Endothelial cell of umbilical vein (primary cell): ENCODE results near the gene CBX5. TPM values are rescaled to one million over a fixed set of nuclear protein-coding genes. Genes with fewer than 3 reads are reported as not detected.

ENCODE experiments used
- BruUV-seq: library from RNA; stranded (reverse); fragments of 400-500 nt; replicated peaks from 2 replicates; lab custom pipeline; 2021; lab: Mats Ljungman, UMichigan
- CTCF ChIA-PET: fragments of 300-600, 350-600 bp; sonication (Branson Sonifier 250); formaldehyde crosslinking; loops from one replicate; lab custom pipeline; 2021; ENCODE audit warnings: antibody characterized with exemption, inconsistent platforms; lab: Charles Lee
- POLR2A ChIA-PET: fragments of 300-600, 350-600 bp; sonication (Branson Sonifier 250); formaldehyde crosslinking; loops from one replicate; lab custom pipeline; 2021; ENCODE audit warnings: antibody characterized with exemption, inconsistent platforms; lab: Charles Lee
- DNase-seq: peaks from one replicate; pipeline ENCODE4 v3.0.0-alpha.2; 2011; ENCODE audit warnings: low read depth, low spot score
- FAIRE-seq: peaks from 2 replicates; lab custom pipeline; 2011; peaks lifted over from hg19 to GRCh38; lab: Jason Lieb, UNC
- H2AFZ ChIP-seq: 2 replicates; pipeline ENCODE4 v1.6.0; 2012; ENCODE audit warnings: low read depth, low read length, control low read depth, inconsistent platforms
- H3K27ac ChIP-seq: 2 replicates; pipeline ENCODE4 v1.5.1; 2011; ENCODE audit warnings: low read depth, mild to moderate bottlenecking, control low read depth, low read length, moderate library complexity; ENCODE audit not compliant: insufficient read depth
- H3K27me3 ChIP-seq, 2 experiments: 2 replicates each; pipeline versions ENCODE4 v1.6.0 to v1.6.1; 2011; ENCODE audit warnings: low read length in 2 of 2, mixed read lengths in 1 of 2; ENCODE audit not compliant: control insufficient read depth in 2 of 2, insufficient read depth in 2 of 2
- H3K36me3 ChIP-seq, 2 experiments: 2 replicates in 1 of 2; 3 replicates in 1 of 2; pipeline ENCODE4 v1.5.1; 2011; ENCODE audit warnings: low read length in 2 of 2, mild to moderate bottlenecking in 1 of 2, moderate library complexity in 1 of 2; ENCODE audit not compliant: control insufficient read depth in 2 of 2, insufficient read depth in 2 of 2; ENCODE audit errors: extremely low read depth in 1 of 2
- H3K4me1 ChIP-seq: 3 replicates; pipeline ENCODE4 v1.5.1; 2011; ENCODE audit warnings: mild to moderate bottlenecking, low read length; ENCODE audit not compliant: control insufficient read depth, insufficient read depth; ENCODE audit errors: extremely low read depth
- H3K4me2 ChIP-seq: 2 replicates; pipeline ENCODE4 v1.6.1; 2011; ENCODE audit warnings: low read length, control low read depth, mixed read lengths; ENCODE audit not compliant: insufficient read depth
- H3K4me3 ChIP-seq, 3 experiments: fragments of 200-600 bp in 1 of 3; sonication (generic), shearing (Covaris generic) in 1 of 3; replicated peaks in 1 of 3; 2 replicates each; pipeline ENCODE4 v1.5.1; 2011 to 2016; ENCODE audit warnings: control low read depth in 3 of 3, low read length in 3 of 3, mild to moderate bottlenecking in 2 of 3, inconsistent platforms in 1 of 3, low read depth in 1 of 3, moderate library complexity in 1 of 3; ENCODE audit not compliant: insufficient read depth in 1 of 3
- H3K79me2 ChIP-seq: 2 replicates; pipeline ENCODE4 v1.6.0; 2012; ENCODE audit warnings: low read length, inconsistent platforms; ENCODE audit not compliant: control insufficient read depth, insufficient read depth
- H3K9ac ChIP-seq: replicated peaks from 2 replicates; pipeline ENCODE3; 2011; ENCODE audit warnings: low read length, control low read depth; ENCODE audit not compliant: insufficient read depth; ENCODE audit errors: extremely low read depth
- H3K9me1 ChIP-seq: replicated peaks from 3 replicates; pipeline ENCODE4 v1.6.0; 2011; ENCODE audit warnings: mild to moderate bottlenecking, low read length; ENCODE audit not compliant: control insufficient read depth, insufficient read depth; ENCODE audit errors: extremely low read depth
- H3K9me3 ChIP-seq: replicated peaks from 2 replicates; pipeline ENCODE4 v1.5.1; 2012; ENCODE audit warnings: low read length, inconsistent platforms; ENCODE audit not compliant: control insufficient read depth, insufficient read depth
- H4K20me1 ChIP-seq: replicated peaks from 2 replicates; pipeline ENCODE3; 2011; ENCODE audit warnings: mild to moderate bottlenecking, low read length; ENCODE audit not compliant: control insufficient read depth, insufficient read depth; ENCODE audit errors: extremely low read depth
- CTCF ChIP-seq, 2 donors: IDR thresholded peaks; 1 replicate in 1 of 2; 2 replicates in 1 of 2; pipeline ENCODE4 v1.5.1; 2011; ENCODE audit warnings: low read length in 2 of 2, mild to moderate bottlenecking in 2 of 2, moderate library complexity in 2 of 2, control low read depth in 1 of 2, inconsistent platforms in 1 of 2, low read depth in 1 of 2; ENCODE audit not compliant: insufficient read depth in 1 of 2; ENCODE audit errors: extremely low read depth in 1 of 2
- EZH2 ChIP-seq: IDR thresholded peaks from 2 replicates; pipeline ENCODE4 v1.6.1; 2012; ENCODE audit warnings: borderline replicate concordance, low read depth, mild to moderate bottlenecking, moderate library complexity, low read length, inconsistent platforms; ENCODE audit not compliant: severe bottlenecking
- FOS ChIP-seq: IDR thresholded peaks from 2 replicates; pipeline ENCODE4 v1.6.1; 2011; ENCODE audit warnings: mild to moderate bottlenecking, low read length, moderate library complexity, borderline replicate concordance; ENCODE audit not compliant: insufficient read depth
- GATA2 ChIP-seq: IDR thresholded peaks from 2 replicates; pipeline ENCODE4 v1.7.0; 2011; ENCODE audit warnings: low read depth, mild to moderate bottlenecking, moderate library complexity, mixed read lengths, low read length; ENCODE audit not compliant: insufficient read length, insufficient read depth
- JUN ChIP-seq: IDR thresholded peaks from 2 replicates; pipeline ENCODE4 v1.6.1; 2011; ENCODE audit warnings: borderline replicate concordance, low read depth; ENCODE audit not compliant: insufficient read length, insufficient read depth
- MAX ChIP-seq: IDR thresholded peaks from 2 replicates; pipeline ENCODE4 v1.6.1; 2011; ENCODE audit not compliant: insufficient read depth, insufficient read length
- MYC ChIP-seq: IDR thresholded peaks from one replicate; pipeline ENCODE4 v1.6.1; 2011; ENCODE audit warnings: mild to moderate bottlenecking, low read depth, low read length
- POLR2A ChIP-seq: IDR thresholded peaks from 2 replicates; pipeline ENCODE4 v1.6.1; 2012; ENCODE audit warnings: low read depth, mild to moderate bottlenecking, control low read depth, low read length
- POLR2AphosphoS5 ChIP-seq: IDR thresholded peaks from 2 replicates; pipeline ENCODE4 v1.6.1; 2012; ENCODE audit warnings: low read depth, mild to moderate bottlenecking, control low read depth, low read length, moderate library complexity; ENCODE audit not compliant: insufficient read depth
- dilution Hi-C: fragments of 300-500 bp; cut with MboI; formaldehyde crosslinking; loops from one replicate; pipeline ENCODE4 v1.15.0; 2019; ENCODE audit warnings: low sequenced_read_pairs; ENCODE audit not compliant: extremely low pct_ligation_motif_present
- intact Hi-C: fragments of 100-400 bp; cut with micrococcal nuclease; formaldehyde crosslinking; loops from one replicate; pipeline ENCODE4 v1.10.0; 2022
- polyA plus RNA-seq, 4 experiments: library from polyadenylated mRNA; depleted of rRNA in 3 of 4; stranded (reverse) in 3 of 4; unstranded in 1 of 4; fragments of >200 nt; gene quantifications; 2 replicates each; pipeline versions ENCODE4 v1.2.1 to v1.2.3, GENCODE V29; 2011 to 2012; ENCODE audit warnings: missing spikeins in 1 of 4
- total RNA-seq: library from RNA; stranded (reverse); gene quantifications from 2 replicates; pipeline ENCODE4 v1.2.3, GENCODE V29; 2021

Gene CBX5
- total and polyA plus RNA-seq, 2 donors (not counting 3 experiments of a cell fraction or from before 2014, with no cell fraction given): 22.8 to 111 TPM

GRCh38 chr12:54182981-54183380 is 96.9 kb downstream of the CBX5 start:
- DNase-seq (no peak), FAIRE-seq (no peak)
- no peak overlapping the region for H3K4me3 ChIP-seq
- TF ChIP-seq GATA2 (no peak), EZH2 (no peak), JUN (no peak), POLR2AphosphoS5 (no peak)
- dilution Hi-C loops: no loop called here
- no peaks in the 10 kb centered on the region for H3K9me1 ChIP-seq
- H4K20me1 ChIP-seq: no peaks in the 10 kb centered on the region
- no peaks in the 10 kb centered on the region for H3K79me2 ChIP-seq
- H3K27me3 ChIP-seq: peaks cover 3 to 4% of the 10 kb centered on the region in 2 experiments
- no peak overlapping the region for H2AFZ ChIP-seq
- no TSS peak for BruUV-seq
- H3K4me2 ChIP-seq: no peak overlapping the region
- H3K36me3 ChIP-seq: peaks cover 0 to 4% of the 10 kb centered on the region in 2 experiments
- H3K4me1 ChIP-seq: no peaks in the 10 kb centered on the region
- no peaks in the 10 kb centered on the region for H3K9me3 ChIP-seq
- POLR2A ChIA-PET: no interaction called here
- H3K27ac ChIP-seq: no peak overlapping the region
- CTCF ChIA-PET: no interaction called here
- intact Hi-C loops: no loop called here
- H3K9ac ChIP-seq: no peak overlapping the region

GRCh38 chr12:54182086-54182485 is 97.8 kb downstream of the CBX5 start:
- H3K9me3 ChIP-seq: no peaks in the 10 kb centered on the region
- ChIA-PET POLR2A (no interaction called here), CTCF (interaction anchor here (1.2 to 1.6 kb wide), 2 partner anchors 9 to 192 kb away, joined by 3 to 9 read pairs; no protein-coding TSS in a partner anchor)
- H3K36me3 ChIP-seq: peaks cover 0 to 4% of the 10 kb centered on the region in 2 experiments
- TF ChIP-seq GATA2 (no peak), CTCF (IDR thresholded peaks at IDR 0.05; ENCODE audit: extremely low read depth in 1 of 2, insufficient read depth in 1 of 2, low read depth in 1 of 2, low read length in 2 of 2) (no peak), MAX (no peak), EZH2 (no peak), MYC (no peak), FOS (no peak), JUN (no peak), POLR2A (no peak), POLR2AphosphoS5 (no peak)
- intact Hi-C loops: no loop called here
- peaks cover 7% of the 10 kb centered on the region in 2 experiments for H3K27me3 ChIP-seq
- H3K9me1 ChIP-seq: no peaks in the 10 kb centered on the region
- BruUV-seq: no TSS peak
- no peak for FAIRE-seq
- no peak overlapping the region for H3K4me2 ChIP-seq
- no peaks in the 10 kb centered on the region for H4K20me1 ChIP-seq
- H2AFZ ChIP-seq: no peak overlapping the region
- no peaks in the 10 kb centered on the region for H3K4me1 ChIP-seq
- dilution Hi-C loops: no loop called here
- no peak overlapping the region for H3K4me3 ChIP-seq
- H3K9ac ChIP-seq: no peak overlapping the region
- H3K79me2 ChIP-seq: no peaks in the 10 kb centered on the region
- H3K27ac ChIP-seq: no peak overlapping the region
- no peak for DNase-seq
